DLD1 (cell line): Measurements from ENCODE around the gene APOH.

Experiments
- in situ Hi-C: cut with HindIII; loops from 2 replicates; pipeline ENCODE4 v1.10.0; 2017; ENCODE audit warnings: low sequenced_read_pairs

The APOH gene

DNA sequence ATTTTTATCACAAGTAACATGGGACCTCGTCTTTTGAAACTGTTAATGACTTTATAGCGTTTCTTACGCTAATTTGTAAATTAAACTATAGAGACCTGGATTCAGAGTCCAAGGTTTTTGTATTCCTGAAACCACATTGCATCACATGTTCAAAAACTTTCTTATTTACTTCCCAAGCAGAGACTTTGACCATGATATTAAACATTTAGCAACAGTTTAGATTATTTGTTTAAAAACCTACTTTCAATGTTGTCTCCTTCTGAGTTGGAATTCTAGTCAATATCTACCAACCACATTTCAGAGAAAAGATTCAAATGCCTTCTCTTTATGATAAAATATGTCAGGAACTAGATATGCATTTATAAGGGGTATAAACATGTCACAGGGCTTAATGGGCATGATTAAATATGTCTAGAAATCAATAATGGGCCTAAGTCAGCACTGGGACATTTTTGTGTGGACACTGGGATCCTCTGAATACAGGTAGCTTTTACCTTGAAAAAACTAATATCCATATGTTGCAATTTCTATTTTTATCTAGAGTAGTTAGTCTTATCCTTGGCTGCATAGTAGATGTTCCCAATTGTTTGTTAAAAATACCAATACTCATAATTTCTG, 6.3 kb upstream of the APOH start:
- in situ Hi-C loops, result no loop called here

GRCh38 chr17:66234611-66235010, 5.4 kb upstream of the APOH start:
- in situ Hi-C loops, result no loop called here

DNA sequence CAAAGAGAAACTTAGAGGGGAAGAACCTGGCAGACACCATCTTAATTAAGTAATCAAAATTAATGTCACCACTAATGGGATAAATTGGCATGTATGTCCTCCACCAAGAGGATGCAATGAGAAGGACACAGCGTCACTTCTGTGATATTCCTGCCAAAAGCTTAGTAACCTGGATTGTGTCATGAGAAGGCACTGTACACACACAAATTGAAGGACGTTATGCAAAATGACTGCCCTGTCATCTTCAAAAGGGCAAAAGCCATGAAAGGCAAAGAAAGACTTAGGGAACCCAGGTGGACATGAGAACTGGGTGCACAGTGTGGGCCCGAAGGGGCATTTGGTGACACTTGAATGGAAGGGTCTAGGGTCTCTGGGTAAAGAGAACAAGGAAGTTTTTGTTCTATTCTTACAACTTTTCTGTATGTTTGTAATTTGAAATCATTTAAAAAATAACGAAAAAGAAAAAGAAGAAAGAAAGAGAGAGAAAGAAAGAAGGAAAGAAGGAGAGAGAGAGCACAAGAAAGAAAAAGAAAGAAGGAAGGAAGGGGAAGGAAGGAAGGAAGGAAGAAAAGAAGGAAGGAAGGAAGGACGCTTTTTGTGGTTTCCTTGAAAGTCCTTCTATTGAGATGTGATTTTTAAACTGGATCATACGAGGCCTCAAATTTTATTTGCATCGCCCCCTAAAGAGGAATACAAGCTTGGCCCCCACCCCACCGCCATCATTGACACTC, 4.0 kb upstream of the APOH start:
- in situ Hi-C loops, result no loop called here

- in situ Hi-C loops, result no loop called here
Observed at GRCh38 chr17:66230922-66231591, 1.8 kb upstream of the APOH start.

DNA sequence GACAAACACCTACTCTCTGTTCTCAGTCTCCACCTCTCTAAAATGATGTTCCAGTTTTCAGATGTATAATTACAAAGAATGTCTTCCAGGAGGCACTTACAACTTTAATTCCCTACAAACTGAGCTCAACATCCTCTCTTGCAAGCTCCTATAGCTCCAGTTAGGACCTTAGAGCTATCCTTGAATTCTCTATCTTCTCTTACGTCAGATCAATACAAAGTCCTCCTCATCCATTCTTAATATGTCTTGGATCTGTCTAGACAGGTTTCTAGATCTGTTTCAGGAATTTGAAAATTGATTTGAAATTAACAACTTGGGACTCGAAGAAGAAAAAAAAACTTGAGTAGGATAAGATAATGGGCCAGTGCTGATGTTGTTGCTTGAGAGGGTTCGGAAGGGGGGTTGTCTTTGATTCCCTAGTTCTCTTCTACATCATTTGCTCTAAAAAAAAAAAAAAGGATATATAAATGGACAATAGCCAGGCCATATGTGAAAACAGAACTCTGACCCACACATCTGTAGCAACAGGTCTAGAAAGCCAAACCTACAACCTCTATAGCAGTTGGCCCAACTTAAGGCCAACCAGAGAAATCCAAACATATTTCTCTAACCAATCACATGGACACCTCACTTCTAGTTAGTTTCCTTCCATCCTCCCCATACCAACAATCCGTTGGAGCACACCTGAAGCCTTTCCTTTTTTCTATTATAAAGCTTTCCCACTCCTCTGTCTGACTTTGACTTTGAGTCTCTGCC, 746 bp upstream of the APOH start:
- in situ Hi-C loops, result no loop called here

GRCh38 chr17:66227212-66228045, 1.8 kb downstream of the APOH start:
- in situ Hi-C loops, result no loop called here

- in situ Hi-C loops, result no loop called here
Observed at GRCh38 chr17:66222798-66223350, 6.3 kb downstream of the APOH start.

DNA sequence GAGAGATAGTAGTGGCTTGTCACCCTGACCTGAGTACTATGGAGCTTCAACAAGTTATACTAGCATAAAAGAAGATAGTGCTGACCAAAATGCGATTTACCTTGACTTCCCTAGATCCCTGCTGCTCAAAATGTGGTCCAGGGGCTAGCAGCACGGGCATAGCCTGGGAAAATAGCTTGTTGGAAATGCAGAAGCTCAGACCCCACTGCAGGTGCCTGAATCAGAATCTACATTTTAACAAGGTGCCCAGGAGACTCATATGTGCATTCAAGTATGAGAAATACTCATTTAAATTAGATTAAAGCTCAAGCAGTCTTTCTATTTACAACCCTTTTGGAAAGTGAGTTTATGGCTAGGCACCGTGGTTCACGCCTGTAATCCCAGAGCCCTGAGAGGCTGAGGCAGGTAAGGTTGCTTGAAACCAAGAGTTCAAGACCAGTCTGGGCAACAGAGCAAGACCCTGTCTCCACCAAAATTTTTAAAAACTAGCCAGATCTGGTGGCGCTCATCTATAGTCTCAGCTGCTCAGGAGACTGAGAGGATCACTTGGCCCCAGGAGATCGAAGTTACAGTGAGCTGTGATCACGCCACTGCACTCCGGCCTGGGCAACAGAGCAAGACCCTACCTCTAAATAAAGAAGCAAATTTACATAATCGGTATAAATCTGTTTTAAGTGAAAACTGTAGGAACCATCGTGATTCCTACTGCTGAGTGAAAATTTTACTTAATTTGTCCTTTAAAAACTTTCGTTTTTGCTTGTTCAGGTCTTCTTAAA, 7.3 kb downstream of the APOH start:
- in situ Hi-C loops, result no loop called here

- in situ Hi-C loops, result no loop called here
Observed at GRCh38 chr17:66221343-66221742, 7.9 kb downstream of the APOH start.

- in situ Hi-C loops, result no loop called here
Observed at GRCh38 chr17:66220079-66220835, 9.0 kb downstream of the APOH start.

DNA sequence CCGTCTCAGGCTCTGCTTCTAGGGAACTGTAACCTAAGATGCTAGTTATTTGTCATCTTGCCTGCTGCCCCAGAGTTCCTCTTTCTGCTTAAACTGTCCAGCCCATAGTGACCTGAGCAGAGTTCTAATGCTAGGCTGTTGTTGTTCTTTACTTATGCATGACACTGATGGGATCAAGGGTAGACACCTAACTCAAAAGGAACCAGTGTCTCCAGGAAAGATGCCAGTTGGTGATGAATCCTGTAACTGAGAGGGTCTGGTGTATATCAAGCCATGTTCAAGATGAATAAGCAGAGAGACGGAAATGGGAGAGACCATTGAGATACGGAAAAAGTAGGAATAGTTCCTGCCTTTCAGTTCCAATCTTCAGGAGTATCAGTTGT, 13.7 kb downstream of the APOH start:
- in situ Hi-C loops, result no loop called here

DNA sequence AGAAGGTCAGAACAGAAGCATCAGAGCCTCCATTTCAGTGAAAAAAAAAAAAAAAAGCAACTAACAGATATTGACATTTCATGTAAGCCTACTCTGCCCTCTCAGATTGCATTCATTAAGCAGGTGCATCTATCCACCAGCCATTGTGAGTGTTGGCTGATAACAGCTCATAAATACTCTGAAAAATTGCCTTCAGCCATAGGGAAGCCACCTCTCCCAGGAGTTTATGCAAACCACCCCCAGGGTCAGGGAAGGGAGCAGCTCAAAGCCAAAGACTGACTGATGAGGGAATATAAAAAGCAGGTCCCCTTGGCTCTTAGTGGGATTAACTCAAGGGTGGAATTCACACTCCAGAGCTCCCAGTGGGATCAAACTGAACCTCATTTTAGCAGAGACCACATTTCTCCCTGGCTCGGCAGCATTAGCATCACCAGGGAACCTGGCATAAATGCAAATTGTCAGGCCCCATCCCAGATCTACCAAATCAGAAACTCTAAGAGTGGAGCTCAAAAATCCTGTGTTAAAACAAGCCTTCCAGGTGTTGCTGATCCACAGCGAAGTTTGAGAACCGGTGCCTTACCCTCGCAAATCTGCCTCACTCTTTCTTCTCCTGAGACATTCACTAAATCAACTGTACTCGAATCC, 14.2 kb downstream of the APOH start:
- in situ Hi-C loops, result no loop called here

- in situ Hi-C loops, result no loop called here
Observed at GRCh38 chr17:66211047-66211810, 18.0 kb downstream of the APOH start.

GRCh38 chr17:66210208-66210574, 19.0 kb downstream of the APOH start:
- in situ Hi-C loops, result no loop called here

DNA sequence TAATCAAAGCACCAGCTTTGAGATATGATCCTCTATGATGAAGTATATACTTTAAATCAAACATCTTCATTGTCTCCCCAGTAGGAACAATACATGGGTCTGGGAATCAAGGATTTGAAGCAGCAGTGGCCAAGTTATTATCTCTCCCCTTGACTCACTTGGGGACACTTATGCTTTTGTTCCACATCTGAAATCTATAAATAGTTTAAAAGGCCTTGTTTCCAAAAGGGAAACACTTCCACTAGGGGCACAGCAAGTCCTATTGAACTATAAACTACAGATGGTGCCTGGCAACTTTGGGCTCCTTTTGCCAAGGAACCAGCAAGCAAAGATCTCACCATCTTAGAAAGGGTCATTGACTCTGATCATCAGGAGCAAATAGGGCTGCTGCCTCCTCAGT, 21.3 kb downstream of the APOH start:
- in situ Hi-C loops, result no loop called here

DNA sequence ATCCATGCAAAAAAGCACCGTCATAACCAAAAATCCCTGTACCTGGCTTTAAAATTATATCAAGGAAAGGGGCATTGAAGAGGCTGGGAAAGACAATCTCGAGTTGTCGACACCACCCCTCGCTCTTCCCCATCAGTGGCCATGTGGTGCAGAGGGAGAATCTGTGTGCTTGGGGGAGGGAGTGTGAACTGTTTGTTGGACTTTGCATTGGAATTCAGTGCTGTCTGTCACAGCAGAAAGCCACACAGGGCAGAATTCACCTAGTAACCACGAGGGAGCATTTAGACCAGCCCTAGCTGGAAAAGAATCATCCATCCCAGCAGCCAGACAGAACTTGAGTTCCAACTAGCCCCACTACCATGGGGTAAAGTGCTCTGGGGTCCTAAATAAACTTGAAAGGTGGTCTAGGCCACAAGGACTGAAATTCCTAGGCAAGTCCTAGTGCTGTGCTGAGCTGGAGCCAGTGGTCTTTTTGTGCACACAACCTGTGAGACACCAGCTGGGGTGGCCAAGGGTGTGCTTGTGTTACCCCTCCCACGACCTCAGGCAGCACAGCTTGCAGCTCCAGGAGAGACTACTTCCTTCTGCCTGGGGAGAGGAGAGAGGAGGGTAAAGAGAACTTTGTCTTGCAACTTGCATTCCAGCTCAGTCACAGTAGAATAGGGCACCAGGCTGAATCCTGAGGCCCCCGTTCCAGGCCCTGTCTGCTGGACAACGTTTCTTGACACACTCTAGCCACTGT, 25.8 kb downstream of the APOH start:
- in situ Hi-C loops, result no loop called here

- in situ Hi-C loops, result no loop called here
Observed at GRCh38 chr17:66200685-66201092, 28.5 kb downstream of the APOH start.
